Fibroblast of lung (primary cell): ENCODE results near the gene NSMF.

Source experiments
- EZH2 ChIP-seq: IDR thresholded peaks from 2 replicates; pipeline ENCODE4 v1.5.1; 2012; ENCODE audit warnings: low read length, control low read depth, mild to moderate bottlenecking; ENCODE audit errors: missing control alignments
- TF ChIP-seq, protein P1 (sequence below), 2 donors: IDR thresholded peaks in 1 of 2; conservative IDR thresholded peaks in 1 of 2; 1 replicate in 1 of 2; 2 replicates in 1 of 2; pipeline ENCODE4 v1.5.1; 2011 to 2012; ENCODE audit warnings: low read length in 2 of 2, control low read depth in 1 of 2, inconsistent platforms in 1 of 2, low read depth in 1 of 2, mild to moderate bottlenecking in 1 of 2

DNA sequence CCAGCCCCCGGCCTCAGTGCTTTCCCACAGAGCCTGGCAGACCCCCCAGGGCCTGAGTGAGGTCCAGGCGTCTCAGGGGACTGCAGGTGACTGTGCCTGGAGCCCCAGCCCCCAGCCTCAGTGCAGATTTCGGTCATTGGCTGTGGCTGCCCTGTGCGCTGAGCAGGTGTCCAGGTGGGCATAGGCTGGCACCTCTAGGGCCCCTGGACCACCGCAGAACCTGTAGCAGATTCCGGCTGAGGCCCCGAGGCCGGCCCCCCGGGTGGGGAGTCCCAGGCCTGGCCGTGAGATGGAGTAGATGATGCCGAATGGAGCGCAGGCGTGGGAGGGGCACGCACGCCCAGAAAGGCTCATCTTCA lies 48.3 kb downstream of the NSMF start:
- TF ChIP-seq EZH2, result no peak
- TF ChIP-seq, protein P1, sequence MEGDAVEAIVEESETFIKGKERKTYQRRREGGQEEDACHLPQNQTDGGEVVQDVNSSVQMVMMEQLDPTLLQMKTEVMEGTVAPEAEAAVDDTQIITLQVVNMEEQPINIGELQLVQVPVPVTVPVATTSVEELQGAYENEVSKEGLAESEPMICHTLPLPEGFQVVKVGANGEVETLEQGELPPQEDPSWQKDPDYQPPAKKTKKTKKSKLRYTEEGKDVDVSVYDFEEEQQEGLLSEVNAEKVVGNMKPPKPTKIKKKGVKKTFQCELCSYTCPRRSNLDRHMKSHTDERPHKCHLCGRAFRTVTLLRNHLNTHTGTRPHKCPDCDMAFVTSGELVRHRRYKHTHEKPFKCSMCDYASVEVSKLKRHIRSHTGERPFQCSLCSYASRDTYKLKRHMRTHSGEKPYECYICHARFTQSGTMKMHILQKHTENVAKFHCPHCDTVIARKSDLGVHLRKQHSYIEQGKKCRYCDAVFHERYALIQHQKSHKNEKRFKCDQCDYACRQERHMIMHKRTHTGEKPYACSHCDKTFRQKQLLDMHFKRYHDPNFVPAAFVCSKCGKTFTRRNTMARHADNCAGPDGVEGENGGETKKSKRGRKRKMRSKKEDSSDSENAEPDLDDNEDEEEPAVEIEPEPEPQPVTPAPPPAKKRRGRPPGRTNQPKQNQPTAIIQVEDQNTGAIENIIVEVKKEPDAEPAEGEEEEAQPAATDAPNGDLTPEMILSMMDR (conservative IDR thresholded peaks at IDR 0.05 in 1 of 2, IDR thresholded peaks at IDR 0.05 in 1 of 2; ENCODE audit: low read depth in 1 of 2, low read length in 2 of 2), result no peak
